OCI-LY7 (cell line): ENCODE measurements around the gene PODXL2. TPM values are rescaled to one million over a fixed set of nuclear protein-coding genes. Genes with fewer than 3 reads are reported as not detected.

Source experiments
- BruUV-seq: library from RNA; stranded (reverse); fragments of 400-500 nt; replicated peaks from 2 replicates; lab custom pipeline; 2021; lab: Mats Ljungman, UMichigan
- CTCF ChIA-PET: fragments of 300-600 bp; sonication (Branson Sonifier 250); formaldehyde crosslinking; loops from one replicate; lab custom pipeline; 2022; ENCODE audit warnings: antibody characterized with exemption; ENCODE audit not compliant: unreplicated experiment; lab: Charles Lee
- POLR2A ChIA-PET: fragments of 300-600 bp; sonication (Branson Sonifier 250); formaldehyde crosslinking; loops from one replicate; lab custom pipeline; 2022; ENCODE audit warnings: antibody characterized with exemption; lab: Charles Lee
- DNase-seq: peaks from one replicate; pipeline ENCODE4 v3.0.0-alpha.2; 2015; ENCODE audit warnings: low spot score
- H2AFZ ChIP-seq: fragments of 200-600 bp; sonication (generic), shearing (Covaris generic); 2 replicates; pipeline ENCODE4 v1.6.1; 2014; ENCODE audit warnings: mild to moderate bottlenecking, antibody characterized with exemption, low read length, moderate library complexity
- H3K27ac ChIP-seq: fragments of 200-600 bp; sonication (generic); 2 replicates; pipeline ENCODE4 v1.5.1; 2014; ENCODE audit warnings: mixed run types, low read depth, mild to moderate bottlenecking, moderate library complexity, low read length, inconsistent platforms; ENCODE audit not compliant: poor library complexity, severe bottlenecking
- H3K36me3 ChIP-seq: fragments of 200-600 bp; sonication (generic); 2 replicates; pipeline ENCODE4 v1.6.1; 2014; ENCODE audit warnings: mild to moderate bottlenecking, antibody characterized with exemption, low read length, moderate library complexity, mixed read lengths; ENCODE audit not compliant: insufficient read depth
- H3K4me1 ChIP-seq: fragments of 200-600 bp; sonication (generic); 2 replicates; pipeline ENCODE4 v1.5.1; 2014; ENCODE audit warnings: mild to moderate bottlenecking, low read length; ENCODE audit not compliant: insufficient read depth, poor library complexity, severe bottlenecking
- H3K4me2 ChIP-seq: fragments of 200-600 bp; sonication (generic); 2 replicates; pipeline ENCODE4 v1.6.1; 2014; ENCODE audit warnings: mild to moderate bottlenecking, low read length
- H3K4me3 ChIP-seq: fragments of 200-600 bp; sonication (generic); 2 replicates; pipeline ENCODE4 v1.5.1; 2014; ENCODE audit warnings: mild to moderate bottlenecking, low read depth, low read length; ENCODE audit not compliant: poor library complexity, severe bottlenecking
- H3K79me2 ChIP-seq: fragments of 200-600 bp; sonication (generic); 2 replicates; pipeline ENCODE4 v1.6.1; 2016; ENCODE audit warnings: low read depth, mild to moderate bottlenecking, low read length, moderate library complexity, mixed read lengths; ENCODE audit not compliant: insufficient read depth
- H3K9me2 ChIP-seq: fragments of 200-600 bp; sonication (generic); 2 replicates; pipeline ENCODE4 v1.6.1; 2016; ENCODE audit warnings: mild to moderate bottlenecking, low read length, mixed read lengths; ENCODE audit not compliant: insufficient read depth
- H3K9me3 ChIP-seq: fragments of 200-600 bp; sonication (generic); 2 replicates; pipeline ENCODE4 v1.6.1; 2014; ENCODE audit warnings: mild to moderate bottlenecking, mixed run types, low read length, mixed read lengths
- H4K20me1 ChIP-seq: fragments of 200-600 bp; sonication (generic); 2 replicates; pipeline ENCODE4 v1.6.1; 2014; ENCODE audit warnings: mild to moderate bottlenecking, antibody characterized with exemption, low read length, moderate library complexity, mixed read lengths; ENCODE audit not compliant: insufficient read depth
- CTCF ChIP-seq: fragments of 200-600 bp; sonication (generic); conservative IDR thresholded peaks from 2 replicates; pipeline ENCODE4 v1.5.1; 2014; ENCODE audit warnings: mild to moderate bottlenecking, antibody characterized with exemption, low read length, moderate library complexity, mixed read lengths
- EZH2phosphoT487 ChIP-seq: fragments of 200-600 bp; sonication (generic); IDR thresholded peaks from 2 replicates; pipeline ENCODE4 v1.6.1; 2018; ENCODE audit warnings: low read depth, borderline replicate concordance, mild to moderate bottlenecking, mixed run types, antibody characterized with exemption, low read length, moderate library complexity, mixed read lengths
- intact Hi-C: fragments of 100-400 bp; cut with micrococcal nuclease; formaldehyde crosslinking; loops from one replicate; pipeline ENCODE4 v1.10.0; 2022; ENCODE audit not compliant: unreplicated experiment
- total RNA-seq, 2 experiments: library from RNA; depleted of rRNA in 1 of 2; stranded (reverse); fragments of >200 nt in 1 of 2; shearing (Covaris generic) in 1 of 2; gene quantifications; 2 replicates each; pipeline ENCODE4 v1.2.3, GENCODE V29; 2014 to 2022

PODXL2 gene
- total RNA-seq, 2 experiments from 2014 or later, result 16.1 to 29.4 TPM

- no peaks in the 10 kb centered on the region for H3K79me2 ChIP-seq
- H4K20me1 ChIP-seq, result no peaks in the 10 kb centered on the region
- H3K4me1 ChIP-seq, result no peaks in the 10 kb centered on the region
- H3K9me3 ChIP-seq, result no peaks in the 10 kb centered on the region
- no peak for DNase-seq
- BruUV-seq, result no TSS peak
- H3K27ac ChIP-seq, result no peak overlapping the region
- intact Hi-C loops, result no loop called here
- ChIA-PET CTCF (no interaction called here), POLR2A (no interaction called here)
- H3K9me2 ChIP-seq, result no peaks in the 10 kb centered on the region
- peaks cover 52% of the 10 kb centered on the region; the same call in 1 of the 2 replicates for H3K36me3 ChIP-seq
- no peak overlapping the region for H3K4me3 ChIP-seq
- no peak overlapping the region for H3K4me2 ChIP-seq
- TF ChIP-seq EZH2phosphoT487, result no peak
- no peak for TF ChIP-seq CTCF
- no peak overlapping the region for H2AFZ ChIP-seq
Measured at GRCh38 chr3:127711896-127712295, 82.9 kb downstream of the PODXL2 start.

- intact Hi-C loops, result no loop called here
Measured at GRCh38 chr3:127712461-127712860, 83.5 kb downstream of the PODXL2 start.

More at GRCh38 chr3:127712461-127712860, 83.5 kb downstream of the PODXL2 start:
- Histone ChIP-seq H2AFZ (no peak overlapping the region), H3K9me2 (no peaks in the 10 kb centered on the region), H3K36me3 (peaks cover 50% of the 10 kb centered on the region; the same call in 1 of the 2 replicates), H3K79me2 (no peaks in the 10 kb centered on the region), H3K27ac (no peak overlapping the region), H3K4me1 (no peaks in the 10 kb centered on the region), H3K4me2 (no peak overlapping the region), H4K20me1 (no peaks in the 10 kb centered on the region), H3K9me3 (no peaks in the 10 kb centered on the region), H3K4me3 (no peak overlapping the region)
- POLR2A ChIA-PET, result no interaction called here
- TF ChIP-seq CTCF (no peak), EZH2phosphoT487 (no peak)
- no TSS peak for BruUV-seq
- DNase-seq, result no peak
- CTCF ChIA-PET, result no interaction called here
